Measurements from ENCODE around the gene ITGA2B. TPM values are rescaled to one million over a fixed set of nuclear protein-coding genes. Genes with fewer than 3 reads are reported as not detected.
A peak's percentile ranks its signal among the peaks of the same experiment; 100 is the strongest.

The ITGA2B gene
- total RNA-seq, 1 experiment from 2014 or later = 8.3 TPM

- Mint-ChIP-seq H3K27ac (no peak overlapping the region), H3K27me3 (ENCODE audit: low read depth) (peaks cover 4% of the 10 kb centered on the region), H3K9me3 (no peaks in the 10 kb centered on the region; a peak in 1 of 5 replicates), H3K4me3 (peak overlapping the region; percentile 16 to 26; a peak in 2 of 5 replicates), H3K4me1 (peaks cover 14 to 32% of the 10 kb centered on the region in 2 experiments), H3K36me3 (ENCODE audit: insufficient read depth in 1 of 3, low read depth in 3 of 3) (peaks cover 0 to 4% (median 0%) of the 10 kb centered on the region in 3 experiments; a peak in 1 of 7 replicates)
- Histone ChIP-seq H2BK5ac (ENCODE audit: insufficient read length, low read length) (no peak overlapping the region), H3K23me2 (ENCODE audit: insufficient read length, low read depth, low read length, poor library complexity, severe bottlenecking) (peaks cover 5% of the 10 kb centered on the region), H4K5ac (ENCODE audit: insufficient read length, low read depth, low read length) (no peak overlapping the region), H3K56ac (ENCODE audit: insufficient read length, low read depth, low read length) (no peak overlapping the region), H3K23ac (ENCODE audit: insufficient read length, low read depth, low read length) (no peak overlapping the region), H3T11ph (ENCODE audit: low read length) (no peak overlapping the region), H4K91ac (ENCODE audit: insufficient read length, low read depth, low read length) (no peak overlapping the region), H4K8ac (replicated peaks; ENCODE audit: insufficient read length, low read depth, low read length) (no peak overlapping the region), H2BK12ac (ENCODE audit: insufficient read length, low read depth, low read length) (no peak overlapping the region), H3K79me2 (ENCODE audit: insufficient read depth, low read length) (no peaks in the 10 kb centered on the region), H3K4me1 (ENCODE audit: insufficient read depth, low read length) (peaks cover 8% of the 10 kb centered on the region), H3K4ac (ENCODE audit: low read depth, low read length) (no peak overlapping the region), H4K20me1 (ENCODE audit: control insufficient read depth, insufficient read depth, insufficient read length) (no peaks in the 10 kb centered on the region), H3K9me3 (ENCODE audit: control insufficient read depth, low read depth, low read length) (no peaks in the 10 kb centered on the region), H3K14ac (ENCODE audit: insufficient read depth, low read length) (peak overlapping the region; percentile 52), H3K18ac (ENCODE audit: insufficient read length, low read depth, low read length) (no peak overlapping the region), H3K9ac (ENCODE audit: extremely low read depth, insufficient read length, low read length) (no peak overlapping the region), H2AFZ (ENCODE audit: low read length) (no peak overlapping the region), H2BK120ac (ENCODE audit: low read depth, low read length, poor library complexity, severe bottlenecking) (no peak overlapping the region), H3K27me3 (ENCODE audit: insufficient read depth, low read length) (no peaks in the 10 kb centered on the region), H2BK15ac (ENCODE audit: low read depth, low read length) (no peak overlapping the region), H3K79me1 (ENCODE audit: insufficient read depth, low read depth, low read length, poor library complexity, severe bottlenecking) (no peaks in the 10 kb centered on the region), H3K4me2 (ENCODE audit: insufficient read depth, insufficient read length, low read length) (peak overlapping the region; percentile 51), H3K27ac (ENCODE audit: insufficient read length, low read depth, low read length) (no peak overlapping the region), H2BK20ac (ENCODE audit: low read depth, low read length, poor library complexity, severe bottlenecking) (no peak overlapping the region), H2AK5ac (ENCODE audit: insufficient read length, low read length) (no peak overlapping the region)
- no CpG with 5 or more reads among the region's 31 CpGs for WGBS (ENCODE audit: extremely low coverage, insufficient read length, low lambda C conversion rate)
- no peak for TF ChIP-seq CTCF (conservative IDR thresholded peaks at IDR 0.05)
- DNase-seq = peak; percentile 97
Measured at GRCh38 chr17:44374306-44375195, 14.9 kb downstream of the ITGA2B start.

Measured in H9 (cell line).